Measurements from ENCODE around the gene GSG1L2.

GSG1L2 gene

DNA sequence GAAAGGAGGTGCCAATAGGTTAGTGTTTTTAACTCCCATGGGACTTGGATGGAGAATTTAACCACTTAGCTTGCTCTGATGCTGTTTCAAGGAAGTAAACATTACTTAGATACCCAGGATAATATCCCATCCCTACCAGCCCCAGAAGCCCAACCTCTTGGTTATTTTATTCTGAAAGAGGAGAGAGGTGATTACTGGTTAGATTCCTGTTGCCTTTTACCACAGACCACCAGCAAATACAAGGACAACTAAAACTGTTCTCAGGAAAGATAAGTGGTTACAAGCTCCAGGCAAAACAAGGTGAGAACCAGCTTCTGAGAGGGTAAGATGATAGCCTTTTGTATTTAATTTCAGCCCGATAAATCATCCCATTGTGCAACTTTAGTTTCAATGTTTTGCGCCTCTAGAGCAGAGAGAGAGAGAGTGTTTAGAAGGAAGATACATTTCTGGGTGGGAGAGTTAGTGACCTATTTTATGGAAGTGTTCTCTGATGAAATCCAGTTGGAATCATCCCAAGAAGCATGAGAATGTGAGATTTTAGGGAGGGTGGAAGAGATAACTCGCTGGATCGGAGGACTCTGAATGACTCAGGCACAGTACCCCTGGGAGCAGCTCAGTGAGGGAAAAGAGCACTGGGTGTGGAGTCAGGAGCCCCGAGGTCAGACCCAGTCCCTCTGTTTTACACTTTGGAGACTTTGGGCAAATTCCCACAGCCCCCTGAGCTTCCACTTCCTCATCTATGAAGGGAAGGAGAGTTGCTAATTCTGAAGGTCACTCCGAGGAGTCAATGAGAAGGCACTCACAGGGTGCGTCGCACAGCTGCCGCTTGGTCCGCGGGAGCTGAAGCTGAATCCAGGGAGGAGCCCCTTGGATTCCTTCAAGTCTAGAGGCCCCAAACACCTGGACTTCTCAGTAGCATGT is 15.9 kb upstream of the GSG1L2 start:
- H3K27me3 Mint-ChIP-seq: peaks cover 11% of the 10 kb centered on the region
- H3K9me3 Mint-ChIP-seq: no peaks in the 10 kb centered on the region
- no peaks in the 10 kb centered on the region for H3K4me1 Mint-ChIP-seq (ENCODE audit: low read depth)
- no peak overlapping the region for H3K27ac Mint-ChIP-seq
- no peak for DNase-seq
- no peaks in the 10 kb centered on the region for H3K36me3 Mint-ChIP-seq (ENCODE audit: low read depth)
- H3K4me3 Mint-ChIP-seq: no peak overlapping the region

DNA sequence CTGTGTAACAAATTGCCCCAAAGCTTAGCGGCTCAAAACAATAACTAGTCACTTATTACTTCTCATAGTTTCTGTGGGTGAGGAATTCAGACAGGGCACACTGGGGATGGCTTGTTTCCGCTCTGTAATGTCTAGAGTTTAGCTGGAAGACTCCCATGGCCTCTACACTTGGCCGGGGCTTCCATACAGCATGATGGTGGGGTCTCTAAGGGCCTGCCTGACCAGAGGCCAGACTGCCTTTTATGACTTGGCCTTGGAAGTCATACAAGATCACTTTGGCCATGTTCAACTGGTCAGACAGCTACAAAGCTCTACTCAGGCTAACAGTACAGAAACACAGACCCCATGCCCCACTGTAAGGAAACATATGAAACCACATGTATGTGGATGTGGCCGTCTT is 12.0 kb upstream of the GSG1L2 start:
- Mint-ChIP-seq H3K36me3 (ENCODE audit: low read depth) (no peaks in the 10 kb centered on the region), H3K4me1 (ENCODE audit: low read depth) (no peaks in the 10 kb centered on the region), H3K27me3 (peaks cover 13% of the 10 kb centered on the region), H3K27ac (no peak overlapping the region), H3K4me3 (no peak overlapping the region), H3K9me3 (no peaks in the 10 kb centered on the region)
- no peak for DNase-seq

DNA sequence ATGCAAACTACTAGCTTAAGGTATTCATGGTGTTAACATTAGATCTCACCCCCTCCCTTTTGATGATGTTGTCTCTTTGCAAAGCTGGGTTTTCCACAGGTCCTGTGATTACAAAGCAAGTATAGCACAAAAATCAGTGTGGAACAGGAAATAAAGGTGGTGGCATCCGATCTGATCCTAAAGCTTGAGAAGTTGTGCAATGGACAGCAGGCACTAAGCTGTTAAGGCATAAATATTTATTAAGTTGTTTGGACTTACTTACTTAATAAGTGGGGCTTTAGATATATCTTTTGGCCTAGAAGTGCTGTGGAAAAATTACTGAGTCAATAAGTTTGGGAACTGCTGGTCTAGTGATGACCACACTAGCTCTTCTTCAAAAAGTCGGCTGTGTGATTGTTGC is 8.8 kb upstream of the GSG1L2 start:
- DNase-seq: no peak
- Mint-ChIP-seq H3K36me3 (ENCODE audit: low read depth) (no peaks in the 10 kb centered on the region), H3K27me3 (peaks cover 12% of the 10 kb centered on the region), H3K27ac (no peak overlapping the region), H3K4me3 (no peak overlapping the region), H3K4me1 (ENCODE audit: low read depth) (no peaks in the 10 kb centered on the region), H3K9me3 (no peaks in the 10 kb centered on the region)

DNA sequence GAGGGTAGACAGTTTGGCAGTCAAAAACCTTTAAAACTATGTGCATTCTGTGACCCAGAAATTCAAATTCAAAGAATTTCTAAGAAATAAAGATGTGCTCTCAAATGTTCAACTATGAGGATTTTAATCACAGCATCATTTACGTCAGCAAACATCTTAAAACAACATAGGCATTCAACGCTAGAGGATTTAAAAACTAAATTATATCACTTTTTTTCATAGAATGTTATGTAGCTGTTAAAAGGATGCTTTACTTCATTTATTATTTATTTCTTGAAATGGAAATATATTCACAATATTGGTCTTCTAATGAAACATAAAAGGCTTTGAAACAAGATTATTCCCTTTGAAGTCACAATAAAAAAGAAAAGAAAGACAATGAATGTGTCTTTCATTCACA is 7.5 kb upstream of the GSG1L2 start:
- Mint-ChIP-seq H3K4me1 (ENCODE audit: low read depth) (no peaks in the 10 kb centered on the region), H3K36me3 (ENCODE audit: low read depth) (no peaks in the 10 kb centered on the region), H3K4me3 (no peak overlapping the region), H3K27me3 (peaks cover 12% of the 10 kb centered on the region), H3K27ac (no peak overlapping the region), H3K9me3 (no peaks in the 10 kb centered on the region)
- DNase-seq: no peak

DNA sequence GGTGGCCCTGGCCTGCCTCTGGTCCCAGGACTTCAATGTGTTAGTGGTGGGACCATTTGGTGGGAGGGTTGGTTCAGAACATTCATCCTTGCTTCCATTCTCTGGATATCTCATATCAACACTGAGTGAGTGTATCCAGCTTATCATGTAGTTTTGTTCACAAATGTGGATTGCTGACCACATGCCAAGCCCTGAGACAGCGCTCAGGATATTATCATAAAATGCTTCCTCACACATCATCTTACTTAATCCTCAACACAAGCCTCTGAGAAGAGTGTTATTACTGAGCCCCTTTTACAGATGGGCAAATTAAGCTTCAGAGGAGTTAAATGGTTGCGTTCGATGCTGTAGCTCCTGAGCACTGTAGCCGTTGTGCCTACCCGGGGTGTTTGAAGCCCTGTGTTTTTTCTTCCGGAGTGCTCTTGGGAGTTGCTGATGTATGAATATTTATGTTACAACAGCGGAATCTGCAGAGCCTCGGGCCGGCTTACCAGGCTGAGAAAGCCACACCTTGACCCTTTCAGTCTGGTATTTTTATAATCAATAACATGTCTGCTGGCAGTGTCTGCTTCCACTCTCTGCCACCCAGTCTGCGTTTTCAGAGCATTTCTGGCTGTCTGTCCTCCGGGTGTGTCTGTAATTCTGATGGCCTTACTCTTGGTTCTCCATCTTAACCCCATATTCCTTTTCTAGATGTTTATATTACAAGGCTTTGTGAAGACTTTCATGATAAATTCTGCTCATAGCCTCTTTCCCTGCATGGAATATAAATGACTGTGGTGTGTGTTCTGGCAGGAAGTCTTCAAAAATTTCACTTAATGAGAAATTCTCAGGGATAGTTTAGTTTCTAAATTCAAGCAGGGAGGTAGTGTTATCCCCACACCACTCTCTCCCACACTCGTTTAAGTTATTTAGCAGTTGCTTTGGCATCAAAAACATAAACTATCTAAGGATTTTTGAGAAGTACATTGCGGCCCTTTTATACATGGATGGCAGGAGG is 6.7 kb upstream of the GSG1L2 start:
- Mint-ChIP-seq H3K4me1 (ENCODE audit: low read depth) (no peaks in the 10 kb centered on the region), H3K27me3 (peaks cover 12% of the 10 kb centered on the region), H3K4me3 (no peak overlapping the region), H3K27ac (no peak overlapping the region), H3K36me3 (ENCODE audit: low read depth) (no peaks in the 10 kb centered on the region), H3K9me3 (no peaks in the 10 kb centered on the region)
- DNase-seq: no peak

DNA sequence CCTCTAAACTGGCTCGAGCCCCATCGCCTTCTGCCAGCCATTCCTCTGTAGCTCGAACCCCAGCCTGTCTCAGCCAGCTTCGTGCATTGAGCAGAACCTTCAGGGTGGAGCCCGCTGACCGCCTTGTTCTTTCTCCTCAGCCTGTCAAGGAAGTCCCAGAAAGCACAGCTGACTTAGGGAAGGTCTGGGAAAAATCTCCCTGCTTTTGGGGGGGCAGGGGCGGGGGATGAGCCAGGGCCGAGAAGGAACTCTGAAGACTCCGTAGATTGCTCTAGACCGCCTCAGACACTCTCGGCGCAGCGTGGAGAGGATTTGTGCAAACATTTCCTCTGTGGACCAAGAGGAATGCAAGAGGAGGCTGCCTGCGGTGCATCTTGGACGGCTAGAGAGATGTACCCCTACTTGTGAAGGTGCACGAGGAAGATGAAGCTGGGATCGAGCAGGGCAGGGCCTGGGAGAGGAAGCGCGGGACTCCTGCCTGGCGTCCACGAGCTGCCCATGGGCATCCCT is 3.8 kb upstream of the GSG1L2 start, which contains the start of gene GLP2R:
Gene GLP2R, plus strand, starts transcription at position 284 of the 510 bp plus-strand sequence. Its CDS starts 140 bp downstream, at position 424.
- H3K4me1 Mint-ChIP-seq (ENCODE audit: low read depth): no peaks in the 10 kb centered on the region
- no peak within 1 kb of the TSS for H3K4me3 Mint-ChIP-seq
- H3K36me3 Mint-ChIP-seq (ENCODE audit: low read depth): no peaks in the 10 kb centered on the region
- H3K9me3 Mint-ChIP-seq: no peaks in the 10 kb centered on the region
- no peak for DNase-seq
- H3K27ac Mint-ChIP-seq: no peak within 1 kb of the TSS
- peaks cover 17% of the 10 kb centered on the region for H3K27me3 Mint-ChIP-seq

DNA sequence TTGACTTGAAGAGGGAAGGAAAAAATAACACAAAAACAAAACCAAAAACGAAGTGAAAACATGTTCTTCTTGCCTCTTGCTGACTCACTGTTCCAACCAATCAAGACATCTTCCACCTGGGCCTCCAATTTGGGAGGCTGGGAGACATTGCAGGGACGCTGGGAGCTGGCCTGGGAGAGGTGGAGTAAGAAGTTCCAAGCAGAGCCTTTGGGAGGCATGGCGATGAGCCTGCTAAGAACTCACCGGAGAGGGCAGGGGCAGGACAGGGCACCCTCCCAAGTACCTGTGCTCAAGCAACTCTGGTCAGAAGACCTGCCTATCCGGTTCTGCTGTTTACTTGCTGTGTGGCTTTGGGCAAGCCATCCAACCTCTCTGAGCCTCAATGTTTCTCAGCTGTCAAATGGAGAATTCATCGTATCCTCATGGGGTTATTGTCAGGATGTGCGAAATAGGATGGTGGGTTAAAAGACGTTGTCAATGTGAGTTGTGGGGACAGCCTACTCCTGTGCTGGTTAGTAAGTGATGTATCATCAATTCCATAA is 3.0 kb upstream of the GSG1L2 start:
- Mint-ChIP-seq H3K4me1 (ENCODE audit: low read depth) (no peaks in the 10 kb centered on the region), H3K36me3 (ENCODE audit: low read depth) (no peaks in the 10 kb centered on the region), H3K27ac (no peak overlapping the region), H3K27me3 (peaks cover 13% of the 10 kb centered on the region), H3K4me3 (no peak overlapping the region), H3K9me3 (no peaks in the 10 kb centered on the region)
- DNase-seq: no peak

DNA sequence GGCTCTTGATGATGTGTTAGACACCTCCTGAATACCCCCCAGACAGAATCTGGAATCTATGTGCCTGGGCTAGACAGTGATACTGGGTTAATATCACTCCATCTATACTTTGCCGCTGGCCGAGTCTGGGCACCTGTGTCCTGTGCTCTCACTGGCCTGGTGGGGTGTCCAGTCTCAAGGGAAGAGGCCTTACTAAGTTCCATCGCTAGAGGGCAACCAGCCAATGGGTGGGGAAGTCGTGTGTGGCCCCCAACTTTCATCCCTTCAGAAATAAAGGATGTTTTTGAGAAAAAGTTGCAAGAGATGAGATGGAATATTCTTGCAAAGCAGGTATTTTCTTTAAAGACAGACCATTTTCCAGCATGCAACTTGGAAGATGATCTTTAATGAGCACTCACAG is 2.2 kb upstream of the GSG1L2 start:
- Mint-ChIP-seq H3K4me3 (no peak overlapping the region), H3K4me1 (ENCODE audit: low read depth) (no peaks in the 10 kb centered on the region), H3K36me3 (ENCODE audit: low read depth) (no peaks in the 10 kb centered on the region), H3K27ac (no peak overlapping the region), H3K9me3 (no peaks in the 10 kb centered on the region), H3K27me3 (peaks cover 15% of the 10 kb centered on the region)
- DNase-seq: no peak

DNA sequence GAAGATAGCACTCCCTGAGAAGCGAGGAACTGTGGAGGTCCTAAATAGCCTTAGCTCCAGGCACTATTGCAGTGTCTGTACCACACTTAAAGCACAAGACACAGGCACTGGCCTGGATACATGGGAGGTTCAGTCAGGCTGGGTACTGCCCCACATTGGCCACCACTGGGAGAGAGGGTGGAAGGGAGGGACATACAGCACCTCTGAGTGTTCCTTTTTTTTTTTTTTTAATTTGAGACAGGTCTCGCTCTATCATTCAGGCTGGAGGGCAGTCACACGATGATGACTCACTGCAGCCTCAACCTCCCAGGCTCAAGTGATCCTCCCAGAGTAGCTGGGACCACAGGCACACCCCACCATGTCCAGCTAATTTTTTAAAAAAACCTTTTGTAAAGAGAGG is 1.4 kb downstream of the GSG1L2 start:
- no peak overlapping the region for H3K4me3 Mint-ChIP-seq
- H3K4me1 Mint-ChIP-seq (ENCODE audit: low read depth): no peaks in the 10 kb centered on the region
- no peak for DNase-seq
- H3K27me3 Mint-ChIP-seq: peaks cover 16% of the 10 kb centered on the region
- H3K27ac Mint-ChIP-seq: no peak overlapping the region
- H3K9me3 Mint-ChIP-seq: peaks cover 4% of the 10 kb centered on the region
- no peaks in the 10 kb centered on the region for H3K36me3 Mint-ChIP-seq (ENCODE audit: low read depth)

DNA sequence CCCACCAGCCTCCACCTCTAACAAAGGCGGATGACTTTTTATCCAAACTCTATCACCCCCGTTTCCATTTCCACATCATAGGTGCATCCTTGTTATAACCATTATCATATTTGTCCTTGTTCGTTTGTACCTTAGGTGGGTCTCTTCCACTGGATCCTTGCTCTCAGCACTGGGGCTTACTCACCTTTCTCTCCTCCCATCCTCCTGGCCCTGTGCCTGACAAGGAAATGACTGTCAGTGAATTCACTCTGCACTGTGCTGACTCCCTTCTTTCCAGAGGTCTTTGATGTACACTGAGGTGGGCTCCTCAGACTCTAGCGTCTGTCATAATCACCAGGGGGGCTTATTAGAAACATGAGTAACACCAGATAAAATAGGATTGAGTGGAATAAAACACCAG is 3.1 kb downstream of the GSG1L2 start:
- no peaks in the 10 kb centered on the region for H3K4me1 Mint-ChIP-seq (ENCODE audit: low read depth)
- H3K36me3 Mint-ChIP-seq (ENCODE audit: low read depth): no peaks in the 10 kb centered on the region
- peaks cover 4% of the 10 kb centered on the region for H3K9me3 Mint-ChIP-seq
- peaks cover 14% of the 10 kb centered on the region for H3K27me3 Mint-ChIP-seq
- no peak overlapping the region for H3K27ac Mint-ChIP-seq
- H3K4me3 Mint-ChIP-seq: no peak overlapping the region
- DNase-seq: no peak

DNA sequence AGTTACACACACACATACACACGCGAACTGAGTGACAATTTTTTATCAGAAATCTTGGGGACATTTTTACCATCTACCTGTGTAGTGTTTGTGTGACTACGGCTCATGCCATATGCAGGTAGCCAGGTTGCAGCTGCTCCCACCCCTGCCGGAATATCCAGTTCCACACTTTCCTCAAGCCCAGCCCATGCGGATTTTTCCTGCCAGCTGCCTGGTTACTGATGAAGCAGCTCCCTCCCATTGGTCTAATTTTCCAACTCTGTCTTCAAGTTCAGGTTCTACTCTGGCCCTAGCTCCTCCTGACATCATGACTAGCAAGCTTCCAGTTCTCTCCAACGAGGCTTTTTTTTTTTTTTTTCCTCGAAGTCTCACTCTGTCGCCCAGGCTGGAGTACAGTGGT is 4.8 kb downstream of the GSG1L2 start:
- no peak overlapping the region for H3K27ac Mint-ChIP-seq
- peaks cover 13% of the 10 kb centered on the region for H3K27me3 Mint-ChIP-seq
- no peaks in the 10 kb centered on the region for H3K36me3 Mint-ChIP-seq (ENCODE audit: low read depth)
- H3K9me3 Mint-ChIP-seq: peaks cover 4% of the 10 kb centered on the region
- no peak overlapping the region for H3K4me3 Mint-ChIP-seq
- DNase-seq: no peak
- H3K4me1 Mint-ChIP-seq (ENCODE audit: low read depth): no peaks in the 10 kb centered on the region

DNA sequence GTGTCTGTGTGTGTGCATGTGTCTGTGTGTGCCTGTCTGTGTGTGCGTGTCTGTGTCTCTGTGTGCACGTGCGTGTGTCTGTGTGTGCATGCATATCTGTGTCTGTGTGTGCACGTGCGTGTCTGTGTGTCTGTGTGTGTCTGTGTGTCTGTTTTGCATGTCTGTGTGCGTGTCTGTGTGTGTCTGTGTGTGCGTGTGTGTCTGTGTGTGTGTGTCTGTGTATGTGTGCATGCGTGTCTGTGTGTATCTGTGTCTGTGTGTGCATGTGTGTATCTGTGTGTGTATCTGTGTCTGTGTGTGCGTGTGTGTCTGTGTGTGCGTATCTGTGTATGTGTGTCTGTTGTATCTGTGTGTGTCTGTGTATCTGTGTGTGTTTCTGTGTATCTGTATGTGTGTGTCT is 5.4 kb downstream of the GSG1L2 start:
- H3K27ac Mint-ChIP-seq: no peak overlapping the region
- H3K27me3 Mint-ChIP-seq: peaks cover 13% of the 10 kb centered on the region
- no peak overlapping the region for H3K4me3 Mint-ChIP-seq

DNA sequence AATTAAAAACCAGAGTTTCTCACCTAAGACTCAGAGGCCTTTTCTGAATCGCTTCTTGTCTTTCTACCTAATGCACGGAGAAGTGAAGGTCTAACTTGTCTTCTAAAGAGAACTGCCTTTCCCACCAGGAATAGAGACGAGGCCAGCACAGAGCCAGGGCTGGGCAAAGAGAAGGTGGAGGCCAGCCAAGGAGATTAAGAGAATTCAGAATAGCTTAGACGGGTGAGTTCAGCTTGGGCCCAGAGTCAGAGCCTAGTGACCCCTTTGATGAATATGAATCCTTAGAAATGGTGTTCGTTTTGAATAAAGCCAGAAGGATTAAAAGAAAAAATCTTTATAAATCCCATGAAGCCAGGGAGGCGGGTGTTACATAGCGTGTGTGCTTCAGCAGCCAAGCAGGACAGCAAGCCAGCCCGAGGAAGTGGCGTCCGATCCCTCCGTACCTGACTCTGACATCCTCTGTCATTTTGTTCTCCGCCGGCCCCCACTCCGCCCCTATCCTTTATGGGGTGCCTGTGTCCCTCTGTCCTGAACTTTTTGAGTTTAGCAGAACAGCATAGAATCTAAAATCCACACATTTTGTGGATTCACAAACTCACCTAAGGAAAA is 7.4 kb downstream of the GSG1L2 start:
- peaks cover 16% of the 10 kb centered on the region for H3K27me3 Mint-ChIP-seq
- no peak overlapping the region for H3K4me3 Mint-ChIP-seq
- no peaks in the 10 kb centered on the region for H3K36me3 Mint-ChIP-seq (ENCODE audit: low read depth)
- no peaks in the 10 kb centered on the region for H3K4me1 Mint-ChIP-seq (ENCODE audit: low read depth)
- H3K9me3 Mint-ChIP-seq: peaks cover 4% of the 10 kb centered on the region
- H3K27ac Mint-ChIP-seq: no peak overlapping the region
- DNase-seq: no peak

More for the DNA sequence above, 5.4 kb downstream of the GSG1L2 start:
- Mint-ChIP-seq H3K4me1 (ENCODE audit: low read depth) (no peaks in the 10 kb centered on the region), H3K9me3 (peaks cover 4% of the 10 kb centered on the region), H3K36me3 (ENCODE audit: low read depth) (no peaks in the 10 kb centered on the region)
- no peak for DNase-seq

DNA sequence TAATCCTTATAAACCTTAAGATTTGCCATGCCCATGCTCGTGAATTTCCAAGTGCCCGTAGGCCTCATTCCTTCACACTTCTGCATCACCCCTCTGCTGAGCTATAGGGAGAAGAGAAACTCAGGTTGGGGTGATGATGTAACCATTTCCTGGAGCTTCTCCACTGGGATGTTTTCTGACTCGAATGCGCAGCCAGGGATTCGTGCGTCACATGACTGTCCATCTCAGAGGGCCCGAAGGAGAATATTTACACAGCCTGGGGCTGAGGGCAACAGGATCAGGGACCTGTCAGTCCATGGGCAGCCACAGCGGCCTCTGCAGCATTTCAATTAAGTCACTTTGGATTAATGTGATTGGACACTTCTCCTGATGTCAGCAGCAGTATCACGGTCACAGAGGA is 8.7 kb downstream of the GSG1L2 start:
- H3K36me3 Mint-ChIP-seq (ENCODE audit: low read depth): no peaks in the 10 kb centered on the region
- DNase-seq: no peak
- H3K27me3 Mint-ChIP-seq: peaks cover 10% of the 10 kb centered on the region
- H3K9me3 Mint-ChIP-seq: peaks cover 4% of the 10 kb centered on the region
- no peaks in the 10 kb centered on the region for H3K4me1 Mint-ChIP-seq (ENCODE audit: low read depth)
- no peak overlapping the region for H3K27ac Mint-ChIP-seq
- no peak overlapping the region for H3K4me3 Mint-ChIP-seq

Data from activated T-cell treated with anti-CD3 and anti-CD28 coated beads, Interleukin-2, amount 50 U/mL, for 24 hours (primary cell).